Activated CD8-positive, alpha-beta memory T cell treated with anti-CD3 and anti-CD28 coated beads, Interleukin-2, amount 50 U/mL, for 1 hour (primary cell): ENCODE results near the gene ATR.

Experiments
- DNase-seq: peaks from one replicate; pipeline ENCODE4 v3.0.0-alpha.2; 2020; ENCODE audit errors: extremely low read depth

The ATR gene

GRCh38 chr3:142523921-142524566 is 54.5 kb downstream of the ATR start:
- no peak for DNase-seq

DNA sequence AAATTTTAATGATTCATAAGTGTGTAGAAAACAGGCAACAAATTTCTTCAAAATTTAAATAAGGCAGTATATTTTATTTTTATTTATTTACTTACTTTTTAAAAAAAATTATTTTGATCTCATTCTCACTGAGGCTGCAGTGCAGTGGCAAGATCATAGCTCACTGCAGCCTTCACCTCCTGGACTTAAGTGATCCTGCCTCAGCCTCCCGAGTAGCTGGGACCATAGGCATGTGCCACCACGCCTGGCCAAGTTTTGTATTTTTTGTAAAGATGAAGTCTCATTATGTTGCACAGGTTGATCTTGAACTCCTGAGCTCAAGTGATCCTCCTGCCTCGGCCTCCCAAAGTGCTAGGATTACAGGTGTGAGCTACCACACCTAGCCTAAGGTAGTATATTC is 69.5 kb downstream of the ATR start:
- DNase-seq, result no peak

- DNase-seq, result no peak
Measured at GRCh38 chr3:142507241-142507640, 71.3 kb downstream of the ATR start.

DNA sequence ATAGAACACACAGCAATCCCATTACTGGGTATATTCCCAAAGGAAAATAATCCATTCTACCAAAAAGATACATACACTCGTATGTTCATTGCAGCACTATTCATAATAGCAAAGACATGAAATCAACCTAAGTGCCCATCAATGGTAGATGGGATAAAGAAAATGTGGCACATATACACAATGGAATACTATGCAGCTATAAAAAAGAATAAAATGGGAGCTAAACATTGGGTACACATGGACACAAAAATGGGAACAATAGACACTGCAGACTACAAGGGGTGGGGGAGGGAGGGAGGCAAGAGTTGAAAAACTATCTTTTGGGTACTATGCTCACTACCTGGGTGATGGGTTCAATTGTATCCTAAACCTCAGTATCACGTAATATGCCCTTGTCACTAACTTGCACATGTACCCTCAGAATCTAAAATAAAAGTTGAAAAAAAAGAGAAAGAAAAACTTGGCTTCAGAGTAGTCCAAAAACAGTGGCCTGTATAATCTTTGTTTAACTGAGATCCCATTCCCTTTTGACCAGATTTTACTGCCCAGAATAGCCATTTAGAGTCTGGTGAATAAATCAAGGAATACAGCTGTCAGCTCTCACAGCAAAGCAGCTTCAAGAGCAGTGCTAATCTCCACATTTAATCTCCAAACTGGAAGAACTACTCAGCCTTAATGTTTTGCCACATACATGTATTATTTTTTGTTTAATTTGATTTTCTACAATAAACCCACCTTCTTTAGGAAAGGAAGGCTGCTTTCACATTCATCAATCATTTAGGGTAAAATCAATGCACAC is 76.1 kb downstream of the ATR start:
- DNase-seq, result no peak

DNA sequence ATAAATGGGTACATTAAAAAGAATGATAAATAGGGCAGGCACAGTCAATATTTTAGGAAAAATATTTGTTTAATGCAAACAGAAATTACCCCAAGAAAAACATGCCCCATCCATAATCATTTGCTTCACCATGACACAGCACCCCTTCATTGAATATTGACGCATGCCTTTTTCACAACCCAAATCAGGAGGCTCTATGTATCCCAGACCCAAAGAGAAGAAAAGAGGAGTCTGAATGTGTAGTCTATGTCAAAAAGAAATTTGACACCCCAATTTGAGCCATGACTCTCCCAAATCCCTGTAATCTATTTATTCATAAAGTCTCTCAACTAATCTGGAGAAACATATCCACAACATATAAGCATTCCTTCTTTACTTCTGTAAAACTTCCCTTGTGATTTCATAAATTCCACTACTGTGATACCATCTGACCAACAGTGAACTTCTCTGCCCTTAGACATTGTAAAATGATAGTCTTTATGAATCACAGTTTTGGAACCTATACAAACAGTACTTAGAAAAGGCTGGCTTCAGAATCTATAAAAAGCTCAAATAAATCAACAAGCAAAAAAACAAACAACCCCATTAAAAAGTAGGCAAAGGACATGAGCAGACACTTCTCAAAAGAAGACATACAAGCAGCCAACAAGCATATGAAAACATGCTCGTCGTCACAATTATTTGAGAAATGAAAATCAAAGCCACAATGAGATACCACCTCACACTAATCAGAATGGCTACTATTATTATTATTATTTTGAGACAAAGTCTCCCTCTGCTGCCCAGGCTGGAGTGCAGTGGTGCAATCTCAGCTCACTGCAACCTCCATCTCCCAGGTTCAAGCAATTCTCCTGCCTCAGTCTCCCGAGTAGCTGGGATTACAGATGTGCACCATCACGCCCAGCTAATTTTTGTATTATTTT is 77.3 kb downstream of the ATR start:
- no peak for DNase-seq

- DNase-seq, result no peak
Measured at GRCh38 chr3:142500211-142500610, 78.3 kb downstream of the ATR start.

DNA sequence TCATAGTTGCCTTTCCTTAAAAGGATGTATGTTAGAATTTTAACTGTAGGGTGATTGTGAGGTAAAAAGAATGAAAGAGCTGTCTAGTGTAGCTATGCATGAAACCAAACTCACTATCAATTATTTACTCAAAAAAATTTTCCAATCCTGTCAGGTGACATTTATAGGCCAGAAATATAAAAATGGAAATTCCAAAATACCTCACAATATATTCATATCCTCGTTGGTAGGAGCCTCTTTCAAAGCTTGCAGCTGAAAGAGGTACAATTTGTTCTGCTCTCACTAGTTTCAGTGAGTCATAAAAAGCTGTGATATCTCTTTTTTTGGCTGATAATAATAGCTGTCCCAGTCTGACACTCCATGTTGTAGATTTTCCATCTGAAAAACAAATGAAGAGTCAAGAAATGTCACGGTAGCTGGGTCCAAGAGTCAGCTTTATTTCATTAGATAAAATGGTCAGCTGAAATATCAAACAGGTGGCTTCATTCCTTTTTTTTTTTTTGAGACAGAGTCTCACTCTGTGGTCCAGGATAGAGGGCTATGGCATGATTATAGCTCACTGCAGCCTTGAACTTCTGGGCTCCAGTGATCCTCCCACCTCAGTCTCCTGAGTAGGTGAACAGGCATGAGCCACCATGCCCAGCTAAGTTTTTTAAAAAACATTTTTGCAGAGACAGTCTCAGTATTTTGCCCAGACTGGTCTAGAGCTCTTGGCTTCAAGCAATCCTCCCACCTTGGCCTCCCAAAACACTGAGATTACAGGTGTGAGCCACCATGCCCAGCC is 79.9 kb downstream of the ATR start:
- no peak for DNase-seq

- no peak for DNase-seq
Measured at GRCh38 chr3:142497729-142498128, 80.8 kb downstream of the ATR start.

DNA sequence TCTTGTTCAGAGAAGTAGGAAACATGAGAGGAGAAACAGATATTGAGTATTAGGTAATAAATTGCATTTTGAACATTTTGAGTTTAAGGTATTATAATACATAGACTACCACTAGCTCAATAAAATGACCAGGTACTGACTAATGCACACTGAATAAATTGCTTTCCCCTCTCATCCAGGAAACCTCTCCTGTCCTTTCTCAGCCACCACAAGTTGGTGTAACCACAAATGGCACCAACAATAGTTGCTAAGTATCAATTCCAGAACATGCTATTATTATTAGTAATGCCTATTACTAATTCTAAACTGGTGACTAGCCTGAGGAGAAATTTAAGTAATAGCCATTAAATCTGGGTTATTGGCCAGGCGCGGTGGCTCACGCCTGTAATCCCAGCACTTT is 83.4 kb downstream of the ATR start:
- no peak for DNase-seq

DNA sequence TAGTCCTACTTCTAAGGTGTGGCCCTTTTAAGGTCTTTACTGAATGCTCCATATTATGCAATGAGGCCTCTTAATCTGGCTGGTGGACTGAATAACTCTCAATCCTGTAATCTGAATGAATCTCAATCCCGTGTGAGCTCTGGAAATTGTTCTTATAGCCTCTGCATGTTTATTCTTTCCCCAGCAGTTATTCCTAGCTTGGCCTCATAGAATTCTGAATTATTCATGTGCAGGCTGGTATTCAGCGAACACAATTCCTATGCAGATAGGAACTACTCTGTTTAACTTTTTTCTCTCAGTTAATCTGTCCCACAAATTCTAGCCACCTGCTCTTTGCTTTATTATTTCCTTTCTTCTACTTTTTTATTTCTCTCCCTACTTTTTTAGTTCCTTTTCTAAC is 86.3 kb downstream of the ATR start:
- no peak for DNase-seq

DNA sequence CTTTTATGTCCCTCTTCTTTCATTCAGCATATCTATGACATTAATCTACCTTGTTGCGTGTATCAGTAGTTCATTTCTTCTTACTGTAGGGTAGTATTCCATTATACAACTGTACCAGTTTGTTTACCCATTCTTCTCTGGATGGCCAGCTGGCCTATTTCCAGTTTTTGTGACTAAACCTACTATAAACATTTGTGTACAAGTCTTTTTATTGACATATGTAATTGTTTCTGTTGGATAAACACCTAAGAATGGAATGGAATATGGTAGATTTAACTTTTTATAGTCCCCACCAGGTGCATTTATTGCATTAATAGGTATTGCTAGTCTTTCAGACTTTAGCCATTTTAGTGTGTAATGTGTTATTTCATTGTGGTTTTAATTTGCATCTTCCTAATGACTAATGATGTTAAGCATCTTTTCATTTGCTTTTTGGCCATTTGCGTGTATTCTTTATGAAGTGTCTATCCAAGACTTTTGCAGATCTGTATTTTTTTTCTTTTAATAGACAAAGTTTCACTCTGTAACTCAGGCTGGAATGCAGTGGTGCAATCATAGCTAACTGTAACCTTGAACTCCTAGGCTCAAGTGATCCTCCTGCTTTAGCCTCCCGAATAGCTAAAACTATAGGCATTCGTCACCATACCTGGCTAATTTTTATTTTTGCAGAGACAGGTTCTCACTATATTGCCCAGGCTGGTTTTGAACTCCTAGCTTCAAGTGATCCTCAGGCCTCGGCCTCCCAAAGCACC is 88.8 kb downstream of the ATR start:
- DNase-seq, result no peak

GRCh38 chr3:142484912-142485435 is 93.6 kb downstream of the ATR start:
- no peak for DNase-seq

DNA sequence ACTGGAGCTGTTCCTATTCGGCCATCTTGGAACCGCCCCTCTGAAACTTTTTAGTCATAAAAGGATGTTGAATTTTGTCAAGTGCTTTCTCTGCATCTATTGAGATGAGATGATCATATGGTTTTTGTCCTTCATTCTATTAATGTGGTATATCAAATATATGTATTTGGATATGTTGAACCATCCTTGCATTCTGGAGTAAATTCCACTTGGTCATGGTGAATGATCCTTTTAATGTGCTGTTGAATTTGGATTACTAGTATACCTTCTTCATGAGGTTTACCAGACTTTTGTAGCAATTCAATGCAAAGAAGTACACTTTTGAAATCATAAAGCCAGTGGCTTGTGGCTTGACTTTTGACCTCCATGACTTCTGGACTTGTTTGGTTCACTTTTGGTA is 97.3 kb downstream of the ATR start:
- DNase-seq, result no peak

DNA sequence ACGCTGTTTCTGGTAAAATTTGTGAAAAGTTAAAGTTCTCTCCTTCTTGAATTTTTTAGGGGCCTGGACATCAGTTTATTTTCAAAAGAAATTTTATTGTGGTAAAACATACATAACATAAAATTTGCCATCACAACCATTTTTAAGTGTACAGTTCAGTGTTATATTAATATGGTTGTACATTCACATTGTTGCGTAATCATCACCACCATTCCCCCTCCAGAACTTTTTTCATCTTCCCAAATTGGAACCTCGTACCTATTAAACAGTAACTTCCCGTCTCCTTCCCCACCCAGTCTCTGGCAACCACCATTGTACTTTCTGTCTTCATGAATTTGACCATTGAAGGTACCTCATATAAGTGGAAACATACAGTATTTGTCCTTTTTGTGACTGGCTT is 107.7 kb downstream of the ATR start:
- DNase-seq, result no peak

- no peak for DNase-seq
Measured at GRCh38 chr3:142468456-142468855, 110.1 kb downstream of the ATR start.

- DNase-seq, result no peak
Measured at GRCh38 chr3:142467768-142468167, 110.8 kb downstream of the ATR start.

- DNase-seq, result no peak
Measured at GRCh38 chr3:142460689-142461088, 117.8 kb downstream of the ATR start.

- no peak for DNase-seq
Measured at GRCh38 chr3:142459929-142460328, 118.6 kb downstream of the ATR start.

GRCh38 chr3:142459096-142459495 is 119.4 kb downstream of the ATR start:
- DNase-seq, result no peak

DNA sequence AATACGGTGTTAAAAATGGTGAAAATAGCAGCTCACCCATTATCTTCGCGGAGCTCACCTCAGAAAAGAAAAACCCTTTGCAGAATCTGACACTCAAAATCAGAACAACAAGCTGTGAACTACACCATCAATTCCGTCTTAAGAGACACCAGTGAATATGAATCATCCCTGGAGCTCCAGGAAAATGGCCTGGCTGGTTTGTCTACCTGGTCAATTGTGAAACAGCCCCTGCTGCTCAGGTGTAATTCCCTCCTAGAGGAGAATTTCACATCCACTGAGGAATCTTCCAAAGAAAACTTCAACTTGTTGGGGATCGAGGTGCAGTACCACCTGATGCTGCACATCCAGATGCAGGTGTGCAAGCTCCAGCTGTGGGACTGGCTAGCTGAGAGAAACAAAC is 127.7 kb downstream of the ATR start:
- DNase-seq, result no peak

DNA sequence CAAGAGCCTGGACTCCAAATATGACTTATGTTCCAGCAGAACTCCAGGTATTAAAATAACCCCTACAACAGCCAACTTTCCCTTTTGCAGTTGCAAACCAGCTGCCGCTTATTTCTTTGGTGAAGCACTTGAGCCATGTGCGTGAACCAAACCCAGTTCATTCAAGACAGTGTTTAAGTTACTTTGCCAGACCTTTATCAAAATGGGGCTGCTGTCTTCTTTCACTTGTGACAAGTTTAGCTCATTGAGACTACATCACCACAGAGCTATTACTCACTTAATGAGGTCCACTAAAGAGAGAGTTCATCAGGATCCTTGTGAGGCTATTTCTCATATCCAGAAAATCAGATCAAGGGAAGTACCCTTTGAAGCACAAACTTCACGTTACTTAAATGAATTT is 128.3 kb downstream of the ATR start:
- no peak for DNase-seq
